Mononuclear cell (primary cell): ENCODE results near the gene C19orf53. TPM values are rescaled to one million over a fixed set of nuclear protein-coding genes. Genes with fewer than 3 reads are reported as not detected.
A peak's percentile ranks its signal among the peaks of the same experiment; 100 is the strongest.

Experiments used
- H3K27me3 ChIP-seq: 2 replicates; pipeline ENCODE4 v1.6.0; 2011; ENCODE audit warnings: low read length, control low read depth; ENCODE audit not compliant: insufficient read depth
- H3K4me1 ChIP-seq: 2 replicates; pipeline ENCODE4 v1.5.1; 2011; ENCODE audit warnings: mild to moderate bottlenecking, low read length, control low read depth; ENCODE audit not compliant: insufficient read depth
- H3K4me3 ChIP-seq: 2 replicates; pipeline ENCODE4 v1.5.1; 2011; ENCODE audit warnings: mild to moderate bottlenecking, low read length, moderate library complexity
- H3K9me3 ChIP-seq: 2 replicates; pipeline ENCODE4 v1.5.1; 2011; ENCODE audit warnings: low read depth, mild to moderate bottlenecking, control low read depth, low read length
- total RNA-seq: library from RNA; depleted of rRNA; stranded (reverse); fragments of >200 nt; gene quantifications from one replicate; pipeline ENCODE4 v1.2.3, GENCODE V29; 2012

C19orf53 gene
- total RNA-seq, 1 donor: 56.5 TPM

GRCh38 chr19:13756210-13756609 is 18.0 kb upstream of the C19orf53 start:
- Histone ChIP-seq H3K4me1 (no peaks in the 10 kb centered on the region), H3K9me3 (no peaks in the 10 kb centered on the region), H3K4me3 (no peak overlapping the region), H3K27me3 (no peaks in the 10 kb centered on the region)

DNA sequence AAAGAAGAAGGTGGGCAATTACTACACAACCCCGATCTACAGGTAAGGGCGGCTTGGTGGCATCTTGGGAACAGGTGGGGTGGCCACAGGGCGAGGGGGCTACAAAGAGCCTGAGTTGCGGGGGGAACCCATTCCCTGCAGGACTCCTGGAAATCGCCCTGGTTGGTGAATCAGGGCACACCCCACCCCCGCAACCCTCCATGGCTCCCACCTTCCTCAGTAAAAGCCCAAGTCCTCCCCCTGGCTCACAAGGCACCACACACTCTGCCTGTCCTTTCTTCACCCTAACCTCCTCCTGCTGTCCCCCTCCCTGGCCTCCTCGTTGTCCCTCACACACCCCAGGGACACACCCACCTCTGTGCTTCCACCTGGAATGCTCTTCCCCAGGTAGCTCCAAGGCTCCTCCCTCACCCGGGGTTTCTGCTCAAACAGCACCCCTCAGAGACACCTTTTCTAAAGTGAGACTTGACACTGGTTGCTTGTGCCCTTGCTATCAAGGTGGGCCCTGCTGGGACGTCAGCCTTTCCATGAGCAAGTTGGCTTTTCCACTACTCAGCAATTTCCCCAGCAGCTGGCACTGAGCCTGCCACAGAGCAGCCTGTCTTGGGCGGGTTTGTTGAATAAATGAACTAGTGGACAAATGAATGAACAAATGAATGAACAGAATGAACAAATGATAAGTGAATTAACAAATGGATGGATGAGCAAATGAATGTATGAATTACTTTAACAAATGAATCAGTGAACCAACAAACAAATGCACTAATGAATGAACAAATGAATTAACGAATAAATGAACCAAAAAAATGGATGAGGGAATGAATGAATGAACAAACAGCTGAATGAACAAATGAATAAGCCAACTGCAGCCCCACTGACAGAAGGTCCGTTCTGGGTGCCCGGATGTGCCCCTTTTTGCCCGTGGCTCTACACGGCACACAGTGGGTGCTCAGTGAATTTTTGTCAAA is 16.2 kb upstream of the C19orf53 start:
- Histone ChIP-seq H3K4me3 (no peak overlapping the region), H3K27me3 (no peaks in the 10 kb centered on the region), H3K4me1 (no peaks in the 10 kb centered on the region), H3K9me3 (no peaks in the 10 kb centered on the region)

DNA sequence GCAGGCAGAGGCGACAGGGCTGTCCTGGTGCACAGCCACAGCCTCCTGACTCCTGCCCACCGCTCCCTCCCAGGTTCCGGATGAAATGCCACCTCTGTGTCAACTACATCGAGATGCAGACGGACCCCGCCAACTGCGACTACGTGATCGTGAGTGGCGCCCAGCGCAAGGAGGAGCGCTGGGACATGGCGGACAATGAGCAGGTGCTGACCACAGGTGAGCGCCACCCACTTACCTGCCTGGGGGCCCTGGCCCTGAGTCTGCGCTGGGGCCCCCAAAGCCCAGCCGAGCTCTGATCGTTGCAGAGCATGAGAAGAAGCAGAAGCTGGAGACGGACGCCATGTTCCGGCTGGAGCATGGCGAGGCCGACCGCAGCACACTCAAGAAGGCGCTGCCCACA is 15.5 kb upstream of the C19orf53 start:
- Histone ChIP-seq H3K4me3 (no peak overlapping the region), H3K9me3 (no peaks in the 10 kb centered on the region), H3K27me3 (no peaks in the 10 kb centered on the region), H3K4me1 (peaks cover 2% of the 10 kb centered on the region)

DNA sequence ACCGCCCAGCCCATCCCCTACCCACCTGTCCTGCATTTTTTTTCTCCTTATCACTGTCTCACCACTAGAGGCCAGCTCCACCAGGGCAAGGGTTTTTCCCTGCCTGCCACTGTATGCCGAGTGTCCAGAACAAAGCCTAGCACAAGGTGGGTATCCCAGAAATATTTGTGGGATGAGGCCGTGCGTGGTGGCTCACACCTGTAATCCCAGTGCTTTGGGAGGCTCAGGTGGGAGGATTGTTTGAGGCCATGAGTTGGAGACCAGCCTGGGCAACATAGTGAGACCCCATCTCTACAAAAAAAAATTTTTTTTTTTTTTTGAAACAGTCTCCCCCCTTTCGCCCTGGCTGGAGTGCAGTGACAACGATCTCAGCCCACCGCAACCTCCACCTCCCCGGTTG is 12.8 kb upstream of the C19orf53 start:
- peaks cover 15% of the 10 kb centered on the region for H3K4me1 ChIP-seq
- H3K9me3 ChIP-seq: no peaks in the 10 kb centered on the region
- H3K4me3 ChIP-seq: no peak overlapping the region
- H3K27me3 ChIP-seq: no peaks in the 10 kb centered on the region

DNA sequence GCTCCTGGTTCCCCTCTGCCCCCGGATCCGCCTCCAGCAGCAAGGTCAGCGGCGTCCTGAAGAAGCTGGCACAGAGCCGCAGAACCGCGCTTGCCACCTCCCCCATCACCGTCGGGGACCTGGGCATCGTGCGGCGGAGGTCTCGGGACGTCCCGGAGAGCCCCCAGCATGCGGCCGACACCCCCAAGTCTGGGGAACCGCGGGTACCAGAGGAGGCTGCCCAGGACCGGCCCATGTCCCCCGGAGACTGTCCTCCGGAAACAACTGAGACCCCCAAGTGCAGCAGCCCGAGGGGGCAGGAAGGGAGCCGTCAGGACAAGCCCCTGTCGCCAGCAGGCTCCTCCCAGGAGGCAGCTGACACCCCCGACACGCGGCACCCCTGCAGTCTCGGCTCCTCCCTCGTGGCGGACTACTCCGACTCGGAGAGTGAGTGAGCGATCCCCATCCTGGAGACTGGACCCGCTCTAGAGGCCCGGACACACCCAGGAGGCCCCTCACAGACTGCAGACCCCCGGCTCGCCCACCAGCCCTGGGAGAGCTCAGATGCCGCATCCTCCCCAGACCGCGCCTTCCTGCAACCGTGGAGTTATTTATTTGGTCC is 11.5 kb upstream of the C19orf53 start:
- Histone ChIP-seq H3K4me1 (peaks cover 15% of the 10 kb centered on the region), H3K4me3 (no peak overlapping the region), H3K9me3 (no peaks in the 10 kb centered on the region), H3K27me3 (no peaks in the 10 kb centered on the region)

- Histone ChIP-seq H3K27me3 (no peaks in the 10 kb centered on the region), H3K9me3 (no peaks in the 10 kb centered on the region), H3K4me1 (peaks cover 15% of the 10 kb centered on the region)
Observed at GRCh38 chr19:13763265-13763664, 11.0 kb upstream of the C19orf53 start.

GRCh38 chr19:13764101-13764807 is 10.0 kb upstream of the C19orf53 start, which contains the start of gene MRI1:
TSS of gene MRI1 (plus strand) at chr19:13764522. CDS start at chr19:13764589, 67 bp downstream.
- Histone ChIP-seq H3K27me3 (no peaks in the 10 kb centered on the region), H3K4me1 (peaks cover 15% of the 10 kb centered on the region), H3K9me3 (no peaks in the 10 kb centered on the region), H3K4me3 (peak within 1 kb of the TSS; percentile 60)

More at GRCh38 chr19:13763265-13763664, 11.0 kb upstream of the C19orf53 start:
- no peak overlapping the region for H3K4me3 ChIP-seq

GRCh38 chr19:13764821-13765394 is 9.3 kb upstream of the C19orf53 start:
- Histone ChIP-seq H3K4me3 (peak overlapping the region; percentile 60), H3K9me3 (no peaks in the 10 kb centered on the region), H3K27me3 (no peaks in the 10 kb centered on the region), H3K4me1 (peaks cover 15% of the 10 kb centered on the region)

DNA sequence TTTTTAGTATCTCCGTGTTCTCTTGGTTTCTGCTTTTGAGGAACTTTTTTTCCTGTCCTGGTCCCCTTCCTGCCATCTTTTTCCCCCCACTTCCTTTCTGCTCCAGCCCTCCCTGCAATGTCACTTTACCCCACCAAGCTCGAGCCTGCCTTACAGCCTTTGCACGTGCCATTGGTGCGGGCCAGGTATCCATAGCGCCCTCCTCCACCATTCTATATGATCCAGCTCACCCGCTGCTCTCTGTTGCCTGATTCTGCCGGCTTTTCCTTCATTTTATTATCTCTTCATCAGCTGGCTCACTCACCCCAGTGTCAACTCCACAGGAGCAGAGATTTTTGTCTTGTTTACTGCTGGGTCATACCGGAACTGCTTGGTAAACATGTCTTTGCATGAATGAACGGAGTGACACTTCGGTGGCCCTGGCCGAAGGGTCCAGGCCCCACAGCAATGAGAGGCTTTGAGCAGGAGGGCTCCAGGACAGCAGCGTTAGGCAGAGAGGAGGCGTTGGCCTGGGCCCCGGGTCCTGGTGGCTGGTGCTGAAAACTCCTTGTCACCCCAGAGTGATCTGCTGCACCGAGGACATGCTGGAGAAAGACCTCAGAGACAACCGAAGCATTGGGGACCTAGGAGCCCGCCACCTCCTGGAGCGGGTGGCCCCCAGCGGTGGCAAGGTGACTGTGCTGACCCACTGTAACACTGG is 8.7 kb upstream of the C19orf53 start:
- no peaks in the 10 kb centered on the region for H3K27me3 ChIP-seq
- H3K4me1 ChIP-seq: peaks cover 15% of the 10 kb centered on the region
- H3K9me3 ChIP-seq: no peaks in the 10 kb centered on the region
- H3K4me3 ChIP-seq: peak overlapping the region; percentile 60

DNA sequence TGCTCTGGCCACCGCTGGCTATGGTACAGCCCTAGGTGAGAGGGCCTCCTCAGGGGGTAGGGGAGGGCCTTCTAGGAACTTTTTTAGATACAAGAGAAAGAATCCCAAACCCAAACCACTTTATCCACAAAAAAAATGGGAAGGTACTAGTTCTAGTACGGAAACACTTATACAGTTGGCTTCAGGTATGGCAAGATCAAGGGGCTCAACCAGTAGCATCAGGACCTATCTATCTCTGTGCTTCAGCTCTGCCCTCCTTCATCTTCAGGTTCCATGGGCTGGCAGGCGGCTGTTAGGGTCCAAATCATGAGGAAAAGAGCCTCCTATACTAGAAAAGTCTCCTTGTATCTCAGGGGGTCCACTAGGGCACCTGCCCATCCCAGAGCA is 8.2 kb upstream of the C19orf53 start:
- Histone ChIP-seq H3K4me1 (peaks cover 15% of the 10 kb centered on the region), H3K27me3 (no peaks in the 10 kb centered on the region), H3K9me3 (no peaks in the 10 kb centered on the region), H3K4me3 (no peak overlapping the region)

- H3K27me3 ChIP-seq: no peaks in the 10 kb centered on the region
- no peak overlapping the region for H3K4me3 ChIP-seq
- H3K4me1 ChIP-seq: peaks cover 15% of the 10 kb centered on the region
- no peaks in the 10 kb centered on the region for H3K9me3 ChIP-seq
Observed at GRCh38 chr19:13768510-13768909, 5.7 kb upstream of the C19orf53 start.

DNA sequence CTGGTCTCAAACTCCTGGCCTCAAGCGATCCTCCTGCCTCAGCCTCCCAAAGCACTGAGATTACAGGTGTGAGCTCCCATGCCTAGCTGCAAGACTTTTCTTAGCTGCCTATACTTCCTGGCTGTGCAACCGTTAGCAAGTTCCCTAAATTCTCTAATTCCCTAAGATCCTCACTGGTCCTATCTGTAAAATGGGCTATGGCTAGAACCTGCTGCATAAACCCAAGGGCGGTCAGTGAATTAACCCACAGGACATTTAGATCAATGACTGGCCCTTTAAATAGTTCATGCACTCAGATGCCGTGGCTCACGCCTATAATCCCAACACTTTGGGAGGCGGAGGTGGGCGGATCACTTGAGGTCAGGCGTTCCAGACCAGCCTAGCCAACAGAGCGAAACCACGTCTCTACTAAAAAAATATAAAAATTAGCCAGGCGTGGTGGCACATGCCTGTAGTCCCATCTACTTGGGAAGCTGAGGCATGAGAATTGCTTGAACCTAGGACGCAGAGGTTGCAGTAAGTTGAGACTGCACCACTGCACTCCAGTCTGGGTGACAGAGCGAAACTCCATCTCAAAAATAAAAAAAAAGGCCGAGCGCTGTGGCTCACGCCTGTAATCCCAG is 4.1 kb upstream of the C19orf53 start:
- Histone ChIP-seq H3K4me1 (peaks cover 11% of the 10 kb centered on the region), H3K4me3 (no peak overlapping the region), H3K9me3 (no peaks in the 10 kb centered on the region), H3K27me3 (no peaks in the 10 kb centered on the region)

DNA sequence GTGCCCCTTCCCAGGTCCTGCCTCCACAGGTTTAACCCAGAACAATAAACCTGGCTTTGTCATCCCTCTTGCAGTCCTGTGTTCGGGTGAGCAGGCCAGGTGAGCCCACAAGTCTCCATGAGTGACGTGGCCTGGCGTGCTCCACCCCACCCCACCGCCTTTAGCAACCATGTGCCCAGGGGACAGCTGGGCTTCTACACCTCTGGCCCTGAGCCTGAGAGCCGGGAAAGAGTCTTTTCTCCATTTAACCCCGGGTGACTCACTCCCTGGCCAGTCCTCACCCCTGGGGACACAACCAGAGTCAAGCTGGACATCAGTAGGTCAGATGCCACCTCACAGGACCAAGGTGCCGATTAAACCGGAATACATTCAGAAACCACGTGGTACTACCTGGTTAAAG is 4.1 kb downstream of the C19orf53 start:
- Histone ChIP-seq H3K9me3 (no peaks in the 10 kb centered on the region), H3K4me3 (no peak overlapping the region), H3K4me1 (peaks cover 17% of the 10 kb centered on the region), H3K27me3 (no peaks in the 10 kb centered on the region)

DNA sequence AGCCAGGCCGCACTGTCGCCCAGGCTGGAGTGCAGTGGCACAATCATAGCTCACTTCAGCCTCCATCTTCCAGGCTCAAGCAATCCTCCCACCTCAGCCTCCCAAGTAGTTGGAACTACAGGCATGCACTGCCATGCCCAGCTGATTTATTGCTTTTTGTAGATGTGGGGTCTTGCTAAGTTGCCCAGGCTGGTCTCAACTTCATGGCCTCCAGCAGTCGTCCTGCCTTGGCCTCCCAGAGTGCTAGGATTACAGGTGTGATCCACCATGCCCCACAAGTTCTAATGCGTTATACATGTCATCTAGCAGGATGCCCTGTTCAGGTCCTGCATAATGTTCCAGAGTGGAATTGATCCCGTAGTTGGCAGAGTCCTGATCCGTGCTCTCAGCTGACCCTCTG is 4.6 kb downstream of the C19orf53 start:
- no peak overlapping the region for H3K4me3 ChIP-seq
- peaks cover 17% of the 10 kb centered on the region for H3K4me1 ChIP-seq
- no peaks in the 10 kb centered on the region for H3K27me3 ChIP-seq
- H3K9me3 ChIP-seq: no peaks in the 10 kb centered on the region
